Measurements from ENCODE around the gene LILRB4. TPM values are rescaled to one million over a fixed set of nuclear protein-coding genes. Genes with fewer than 3 reads are reported as not detected.
"Not testable (repeated sequence)": the region's sequence is repeated elsewhere in the genome, so short reads cannot be mapped to it uniquely, and the experiment has no call there.

Gene LILRB4
- total RNA-seq, 1 experiment from 2014 or later: not detected

DNA sequence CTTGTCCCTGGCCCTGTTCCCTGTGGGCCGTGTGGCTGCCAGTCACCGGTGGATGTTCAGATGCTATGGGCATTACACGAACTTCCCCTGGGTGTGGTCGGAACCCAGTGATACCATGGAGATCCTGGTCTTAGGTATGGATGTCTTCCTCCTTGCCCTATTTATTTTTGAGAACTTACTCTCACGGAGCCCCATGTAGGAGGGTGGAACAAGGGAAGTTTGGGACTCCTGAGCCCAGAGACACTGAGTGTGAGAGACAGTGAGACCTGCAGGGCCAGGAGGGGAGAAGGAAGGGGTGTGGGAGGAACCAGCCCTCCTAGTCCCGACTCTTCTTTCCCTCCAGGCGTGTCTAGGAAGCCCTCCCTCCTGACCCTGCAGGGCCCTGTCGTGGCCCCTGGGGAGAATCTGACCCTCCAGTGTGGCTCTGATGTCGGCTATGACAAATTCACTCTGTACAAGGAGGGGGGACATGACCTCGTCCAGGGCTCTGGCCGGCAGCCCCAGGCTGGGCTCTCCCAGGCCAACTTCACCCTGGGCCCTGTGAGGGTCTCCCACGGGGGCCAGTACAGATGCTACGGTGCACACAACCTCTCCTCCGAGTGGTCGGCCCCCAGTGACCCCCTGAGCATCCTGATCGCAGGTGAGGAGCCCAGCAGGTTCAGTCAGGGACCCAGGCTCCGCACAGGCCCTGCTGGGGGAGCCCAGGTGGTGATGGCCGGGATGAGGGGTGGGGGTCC, 46.6 kb downstream of the LILRB4 start:
- intact Hi-C loops (cut with micrococcal nuclease; ENCODE audit: unreplicated experiment): no loop called here
- TF ChIP-seq, protein P1, sequence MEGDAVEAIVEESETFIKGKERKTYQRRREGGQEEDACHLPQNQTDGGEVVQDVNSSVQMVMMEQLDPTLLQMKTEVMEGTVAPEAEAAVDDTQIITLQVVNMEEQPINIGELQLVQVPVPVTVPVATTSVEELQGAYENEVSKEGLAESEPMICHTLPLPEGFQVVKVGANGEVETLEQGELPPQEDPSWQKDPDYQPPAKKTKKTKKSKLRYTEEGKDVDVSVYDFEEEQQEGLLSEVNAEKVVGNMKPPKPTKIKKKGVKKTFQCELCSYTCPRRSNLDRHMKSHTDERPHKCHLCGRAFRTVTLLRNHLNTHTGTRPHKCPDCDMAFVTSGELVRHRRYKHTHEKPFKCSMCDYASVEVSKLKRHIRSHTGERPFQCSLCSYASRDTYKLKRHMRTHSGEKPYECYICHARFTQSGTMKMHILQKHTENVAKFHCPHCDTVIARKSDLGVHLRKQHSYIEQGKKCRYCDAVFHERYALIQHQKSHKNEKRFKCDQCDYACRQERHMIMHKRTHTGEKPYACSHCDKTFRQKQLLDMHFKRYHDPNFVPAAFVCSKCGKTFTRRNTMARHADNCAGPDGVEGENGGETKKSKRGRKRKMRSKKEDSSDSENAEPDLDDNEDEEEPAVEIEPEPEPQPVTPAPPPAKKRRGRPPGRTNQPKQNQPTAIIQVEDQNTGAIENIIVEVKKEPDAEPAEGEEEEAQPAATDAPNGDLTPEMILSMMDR (IDR thresholded peaks at IDR 0.05; ENCODE audit: unreplicated experiment): no peak
- BruUV-seq (replicated peaks): no TSS peak
- peaks cover 5% of the 10 kb centered on the region for H3K9me3 Mint-ChIP-seq (ENCODE audit: low read depth, unreplicated experiment)
- H3K27ac Mint-ChIP-seq (ENCODE audit: unreplicated experiment): no peak overlapping the region
- peaks cover 43% of the 10 kb centered on the region for H3K27me3 Mint-ChIP-seq (ENCODE audit: unreplicated experiment)
- H3K4me3 Mint-ChIP-seq (ENCODE audit: low read depth, unreplicated experiment): no peak overlapping the region
- CTCF ChIA-PET: no interaction called here
- DNase-seq: no peak
- no peaks in the 10 kb centered on the region for H3K4me1 Mint-ChIP-seq (ENCODE audit: low read depth, unreplicated experiment)
- H3K36me3 Mint-ChIP-seq (ENCODE audit: insufficient read depth, unreplicated experiment): no peaks in the 10 kb centered on the region

DNA sequence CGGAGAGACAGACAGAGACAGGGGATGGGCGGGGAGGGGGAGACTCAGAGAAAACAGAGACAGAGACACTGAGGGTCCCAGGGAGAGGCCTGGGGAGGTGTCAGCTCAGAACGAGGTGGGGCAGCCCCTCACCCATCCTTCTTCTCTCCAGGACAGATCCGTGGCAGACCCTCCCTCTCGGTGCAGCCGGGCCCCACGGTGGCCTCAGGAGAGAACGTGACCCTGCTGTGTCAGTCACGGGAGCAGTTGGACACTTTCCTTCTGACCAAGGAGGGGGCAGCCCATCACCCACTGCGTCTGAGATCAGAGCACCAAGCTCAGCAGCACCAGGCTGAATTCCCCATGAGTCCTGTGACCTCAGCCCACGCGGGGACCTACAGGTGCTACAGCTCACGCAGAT, 47.2 kb downstream of the LILRB4 start:
- H3K9me3 Mint-ChIP-seq (ENCODE audit: low read depth, unreplicated experiment); intact Hi-C loops (cut with micrococcal nuclease; ENCODE audit: unreplicated experiment); H3K27ac Mint-ChIP-seq (ENCODE audit: unreplicated experiment); BruUV-seq (replicated peaks); DNase-seq; H3K4me1 Mint-ChIP-seq (ENCODE audit: low read depth, unreplicated experiment); CTCF ChIA-PET; H3K36me3 Mint-ChIP-seq (ENCODE audit: insufficient read depth, unreplicated experiment); H3K4me3 Mint-ChIP-seq (ENCODE audit: low read depth, unreplicated experiment): not testable (repeated sequence)
- H3K27me3 Mint-ChIP-seq (ENCODE audit: unreplicated experiment): peaks cover 37% of the 10 kb centered on the region

Small RNA genes lying within 50 kb of the gene (microRNA-seq; reads per million reads assigned to microRNA genes)
- not detected for gene MIR8061

Other genes with a start within 250 kb of the LILRB4 start
- gene TTYH1, start 247.5 kb upstream of the LILRB4 start, total RNA-seq (2022): 2.9 and 3.9 TPM in 2 replicates
- 256 and 267 TPM in 2 replicates for gene LENG8, start 213.8 kb upstream of the LILRB4 start, total RNA-seq (2022)
- 14.7 and 16.4 TPM in 2 replicates for gene LENG9, start 199.2 kb upstream of the LILRB4 start, total RNA-seq (2022)
- gene CDC42EP5, start 189.7 kb upstream of the LILRB4 start, total RNA-seq (2022): 12.9 and 19.7 TPM in 2 replicates
- gene LAIR2, start 160.2 kb upstream of the LILRB4 start, total RNA-seq (2022): not detected in 2 replicates
- gene LILRA2, start 89.2 kb upstream of the LILRB4 start, total RNA-seq (2022): not detected in 2 replicates
- gene LILRA1, start 69.4 kb upstream of the LILRB4 start, total RNA-seq (2022): not detected in 2 replicates
- not detected in 2 replicates for gene LILRB1, start 32.5 kb upstream of the LILRB4 start, total RNA-seq (2022)
- gene KIR3DL3, start 61.5 kb downstream of the LILRB4 start, total RNA-seq (2022): not detected in 2 replicates
- gene KIR2DL3, start 75.5 kb downstream of the LILRB4 start, total RNA-seq (2022): not detected in 2 replicates
- gene KIR2DL1, start 106.8 kb downstream of the LILRB4 start, total RNA-seq (2022): not detected in 2 replicates
- not detected in 2 replicates for gene KIR2DL4, start 140.6 kb downstream of the LILRB4 start, total RNA-seq (2022)
- gene KIR3DL1, start 153.5 kb downstream of the LILRB4 start, total RNA-seq (2022): not detected in 2 replicates
- gene KIR2DS4, start 169.7 kb downstream of the LILRB4 start, total RNA-seq (2022): not detected in 2 replicates
- not detected in 2 replicates for gene KIR3DL2, start 187.5 kb downstream of the LILRB4 start, total RNA-seq (2022)
- not detected in 2 replicates for gene FCAR, start 211.2 kb downstream of the LILRB4 start, total RNA-seq (2022)
- gene NCR1, start 243.2 kb downstream of the LILRB4 start, total RNA-seq (2022): not detected in 2 replicates